ENCODE results near the gene IL9. TPM values are rescaled to one million over a fixed set of nuclear protein-coding genes. Genes with fewer than 3 reads are reported as not detected.

Gene IL9
- total RNA-seq, 4 donors from 2014 or later, result not detected

DNA sequence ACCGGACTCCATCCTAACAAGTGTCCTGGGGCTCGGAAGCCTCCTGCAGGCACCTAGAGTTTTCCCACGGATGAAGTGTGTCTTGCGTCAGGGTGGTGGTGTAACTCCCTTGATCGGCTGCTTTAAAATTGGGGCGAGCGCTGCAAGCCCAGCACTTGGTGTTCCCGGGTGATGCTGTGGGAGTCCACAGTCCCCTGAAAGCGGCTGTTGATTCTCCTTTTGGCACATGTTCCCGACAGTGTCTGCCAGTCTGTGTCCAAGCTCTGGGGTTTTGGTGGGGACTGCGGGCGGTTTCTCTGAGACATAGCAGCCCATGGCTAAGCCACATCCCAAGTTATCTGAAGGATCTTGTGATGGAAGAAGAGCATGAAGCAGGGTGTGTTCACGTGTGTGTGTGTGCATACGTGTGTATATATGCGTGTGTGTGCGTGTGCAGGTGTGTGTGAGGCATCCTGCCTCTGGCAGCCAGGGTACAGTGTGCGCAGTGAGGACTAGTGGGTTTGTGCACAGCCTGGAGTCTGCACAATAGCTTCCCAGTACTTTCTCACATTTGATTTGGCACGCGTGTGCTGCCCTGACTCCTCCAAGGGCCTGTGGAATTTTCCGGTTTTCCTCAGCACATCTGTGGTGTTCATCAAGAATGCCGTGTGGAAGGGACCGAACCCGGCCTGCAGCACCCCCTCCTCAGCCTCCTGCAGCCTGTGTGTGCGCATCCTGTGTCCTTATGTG, 44.3 kb downstream of the IL9 start:
- peak in 1 of 2 donors; percentile 67 for DNase-seq (ENCODE audit: low spot score in 2 of 2)
- no peak for TF ChIP-seq POLR2A (IDR thresholded peaks at IDR 0.05)
- TF ChIP-seq, protein P1, sequence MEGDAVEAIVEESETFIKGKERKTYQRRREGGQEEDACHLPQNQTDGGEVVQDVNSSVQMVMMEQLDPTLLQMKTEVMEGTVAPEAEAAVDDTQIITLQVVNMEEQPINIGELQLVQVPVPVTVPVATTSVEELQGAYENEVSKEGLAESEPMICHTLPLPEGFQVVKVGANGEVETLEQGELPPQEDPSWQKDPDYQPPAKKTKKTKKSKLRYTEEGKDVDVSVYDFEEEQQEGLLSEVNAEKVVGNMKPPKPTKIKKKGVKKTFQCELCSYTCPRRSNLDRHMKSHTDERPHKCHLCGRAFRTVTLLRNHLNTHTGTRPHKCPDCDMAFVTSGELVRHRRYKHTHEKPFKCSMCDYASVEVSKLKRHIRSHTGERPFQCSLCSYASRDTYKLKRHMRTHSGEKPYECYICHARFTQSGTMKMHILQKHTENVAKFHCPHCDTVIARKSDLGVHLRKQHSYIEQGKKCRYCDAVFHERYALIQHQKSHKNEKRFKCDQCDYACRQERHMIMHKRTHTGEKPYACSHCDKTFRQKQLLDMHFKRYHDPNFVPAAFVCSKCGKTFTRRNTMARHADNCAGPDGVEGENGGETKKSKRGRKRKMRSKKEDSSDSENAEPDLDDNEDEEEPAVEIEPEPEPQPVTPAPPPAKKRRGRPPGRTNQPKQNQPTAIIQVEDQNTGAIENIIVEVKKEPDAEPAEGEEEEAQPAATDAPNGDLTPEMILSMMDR (IDR thresholded peaks at IDR 0.05), result no peak
- intact Hi-C loops (cut with DNase I; ENCODE audit: low total_unique reads), result no loop called here

DNA sequence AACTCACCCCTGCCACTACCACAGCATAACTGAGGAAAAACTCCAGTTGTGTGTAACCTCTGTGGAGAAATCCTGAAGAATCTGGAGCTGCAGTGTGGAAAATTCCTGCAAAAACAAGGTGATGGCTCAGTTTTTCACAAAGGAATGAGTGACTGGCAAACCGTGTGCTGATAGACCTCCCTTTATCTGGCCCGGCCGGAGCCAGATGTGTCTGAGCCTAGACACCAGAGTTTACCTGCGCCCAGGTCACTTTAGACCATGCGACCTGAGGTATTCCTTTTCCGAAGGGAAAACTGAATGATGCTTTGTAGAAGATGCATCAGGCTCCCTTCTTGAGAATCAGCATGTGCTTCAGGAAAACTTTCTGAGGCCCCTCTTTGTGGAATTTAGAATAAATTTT, 45.0 kb downstream of the IL9 start:
- peak in 1 of 2 donors; percentile 56 for DNase-seq (ENCODE audit: low spot score in 2 of 2)
- WGBS, 2 donors, result 89 to 96% methylated on average over 6 of the region's 6 CpGs
- TF ChIP-seq, protein P1 (IDR thresholded peaks at IDR 0.05), result no peak
- no peak for TF ChIP-seq POLR2A (IDR thresholded peaks at IDR 0.05)
- no peak overlapping the region for H3K4me3 ChIP-seq (ENCODE audit: low read depth, poor library complexity, severe bottlenecking)
- intact Hi-C loops (cut with DNase I; ENCODE audit: low total_unique reads), result no loop called here

More for the DNA sequence above, 44.3 kb downstream of the IL9 start:
- no peak overlapping the region for H3K4me3 ChIP-seq (ENCODE audit: low read depth, poor library complexity, severe bottlenecking)
- WGBS, 2 donors, result 78 to 81% methylated on average over 23 to 24 of the region's 24 CpGs

DNA sequence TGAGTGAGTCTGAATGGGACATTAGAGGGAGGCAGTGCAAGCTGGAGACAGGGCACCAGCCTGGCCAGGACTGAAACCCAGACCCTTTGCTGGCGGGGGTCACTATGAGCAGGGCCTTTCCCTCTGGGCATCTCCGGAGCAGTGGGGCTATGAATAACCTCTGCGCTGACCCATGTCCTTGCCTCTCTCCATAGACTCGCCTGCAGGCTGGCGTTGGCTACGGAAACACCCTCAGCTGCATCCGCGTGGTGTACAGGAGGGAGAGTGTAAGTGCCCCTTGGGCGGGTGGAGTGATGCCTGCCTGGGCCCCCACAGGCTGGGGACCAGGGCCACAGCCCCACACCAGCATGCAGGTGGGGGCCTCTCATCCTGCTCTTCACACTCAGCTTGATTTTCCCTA, 45.4 kb downstream of the IL9 start:
- intact Hi-C loops (cut with DNase I; ENCODE audit: low total_unique reads), result no loop called here
- TF ChIP-seq, protein P1 (IDR thresholded peaks at IDR 0.05), result no peak
- no peak for TF ChIP-seq POLR2A (IDR thresholded peaks at IDR 0.05)
- WGBS, 2 donors, result 86 to 94% methylated on average over 4 to 9 of the region's 9 CpGs

DNA sequence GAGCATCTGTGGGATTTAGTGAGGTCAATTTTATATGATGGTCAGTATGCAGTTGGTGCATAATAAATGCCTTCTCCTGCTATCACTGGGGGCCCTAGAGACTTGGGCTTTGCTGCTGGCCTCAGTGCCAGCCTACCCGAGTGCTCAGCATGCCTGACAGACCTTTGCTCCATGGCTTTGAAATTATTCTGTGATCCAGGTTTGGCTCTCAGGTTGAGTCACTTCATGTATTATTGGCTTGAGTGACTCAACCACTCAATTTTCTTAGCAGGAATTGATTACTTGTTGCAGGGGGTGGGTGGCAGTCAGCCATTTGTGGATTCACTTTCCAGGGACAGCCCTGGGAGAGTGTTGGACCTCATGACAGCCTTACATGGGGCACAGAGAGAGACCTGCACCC, 47.7 kb downstream of the IL9 start:
- H3K4me3 ChIP-seq (ENCODE audit: low read depth, poor library complexity, severe bottlenecking), result no peak overlapping the region
- WGBS, 2 donors, result 73 to 89% methylated on average over 1 of the region's 1 CpG
- TF ChIP-seq, protein P1 (IDR thresholded peaks at IDR 0.05), result no peak
- peak in 1 of 2 donors; percentile 58 for DNase-seq (ENCODE audit: low spot score in 2 of 2)
- intact Hi-C loops (cut with DNase I; ENCODE audit: low total_unique reads), result no loop called here

More for the DNA sequence above, 45.4 kb downstream of the IL9 start:
- peak in 1 of 2 donors; percentile 82 for DNase-seq (ENCODE audit: low spot score in 2 of 2)
- H3K4me3 ChIP-seq (ENCODE audit: low read depth, poor library complexity, severe bottlenecking), result no peak overlapping the region

DNA sequence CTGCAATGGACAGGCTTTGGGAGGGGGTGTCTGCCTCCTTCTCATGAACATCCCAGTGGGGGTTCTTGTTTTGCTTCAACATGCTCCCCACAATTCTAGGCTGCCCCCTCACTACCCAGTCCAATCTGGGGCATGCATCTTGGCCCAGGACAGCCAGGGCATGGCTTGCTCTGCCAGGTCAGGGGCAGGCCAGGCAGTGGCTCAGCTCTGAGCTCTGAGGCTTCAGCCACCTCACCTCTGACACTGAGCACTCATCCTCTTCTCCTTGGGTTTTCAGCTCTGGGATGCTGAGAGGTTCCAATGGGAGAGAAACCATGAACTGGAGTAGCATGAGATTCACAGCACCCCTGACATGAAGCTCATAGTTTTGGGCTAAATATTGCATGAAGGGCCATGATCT, 49.3 kb downstream of the IL9 start:
- intact Hi-C loops (cut with DNase I; ENCODE audit: low total_unique reads), result no loop called here
- TF ChIP-seq, protein P1 (IDR thresholded peaks at IDR 0.05), result no peak
- TF ChIP-seq POLR2A (IDR thresholded peaks at IDR 0.05), result no peak

More for the DNA sequence above, 49.3 kb downstream of the IL9 start:
- no peak overlapping the region for H3K4me3 ChIP-seq (ENCODE audit: low read depth, poor library complexity, severe bottlenecking)
- peak in 1 of 2 donors; percentile 63 for DNase-seq (ENCODE audit: low spot score in 2 of 2)

All from lower leg skin (tissue), 4 donors.